Stomach (tissue), 9 donors: ENCODE data around the gene CPN2. TPM values are rescaled to one million over a fixed set of nuclear protein-coding genes. Genes with fewer than 3 reads are reported as not detected.

Experiments
- DNase-seq, 2 donors: peaks; one replicate each; pipeline versions ENCODE4 v3.0.0 to v3.0.0-alpha.2; 2013 to 2019
- H3K27ac ChIP-seq, 5 donors: fragments of 200-600 bp in 4 of 5; sonication (generic) in 4 of 5; one replicate each; pipeline ENCODE4 v1.5.1; 2013 to 2019; ENCODE audit warnings: mild to moderate bottlenecking in 1 of 5, moderate library complexity in 1 of 5
- H3K27me3 ChIP-seq, 3 donors: fragments of 200-600 bp; sonication (generic); one replicate each; pipeline ENCODE4 v1.5.1; 2017 to 2019; ENCODE audit warnings: mixed run types in 1 of 3
- H3K36me3 ChIP-seq, 4 donors: fragments of 200-600 bp; sonication (generic); 1 replicate in 3 of 4; 2 replicates in 1 of 4; pipeline ENCODE4 v1.5.1; 2016 to 2019
- H3K4me1 ChIP-seq, 4 donors: fragments of 200-600 bp; sonication (generic); one replicate each; pipeline ENCODE4 v1.5.1; 2016 to 2019
- H3K4me3 ChIP-seq, 4 donors: fragments of 200-600 bp; sonication (generic) in 3 of 4; one replicate each; pipeline ENCODE4 v1.5.1; 2016 to 2019; ENCODE audit warnings: mild to moderate bottlenecking in 1 of 4
- H3K9me3 ChIP-seq, 4 donors: fragments of 200-600 bp; sonication (generic); one replicate each; pipeline ENCODE4 v1.5.1; 2016 to 2019
- EP300 ChIP-seq: sonication (generic); formaldehyde crosslinking; IDR thresholded peaks from one replicate; pipeline ENCODE4 v1.6.1; 2017; ENCODE audit warnings: antibody characterized with exemption
- POLR2A ChIP-seq, 4 donors: fragments of 450-650 bp; IDR thresholded peaks; one replicate each; pipeline ENCODE4 v1.6.1; 2016; ENCODE audit warnings: antibody characterized with exemption in 4 of 4, control low read depth in 2 of 4, mild to moderate bottlenecking in 1 of 4, moderate library complexity in 1 of 4
- POLR2AphosphoS5 ChIP-seq, 3 donors: sonication (generic); formaldehyde crosslinking; IDR thresholded peaks; one replicate each; pipeline ENCODE4 v1.6.1; 2016; ENCODE audit warnings: antibody characterized with exemption in 3 of 3
- WGBS, 5 donors: extraction: QIAGEN DNeasy Blood & Tissue Kit in 3 of 5; methylation state at CpG; one replicate each; pipeline versions ENCODE4 v1.1.5 to v1.1.7; 2013 to 2018; 5-methylcytosine and 5-hydroxymethylcytosine counted together
- intact Hi-C: fragments of 100-400 bp; cut with DNase I; formaldehyde crosslinking; loops from one replicate; pipeline ENCODE4 v1.15.1; 2023; ENCODE audit warnings: low total_unique reads
- polyA plus RNA-seq, 3 donors: library from polyadenylated mRNA; stranded (reverse); fragments of 200-250 nt; gene quantifications; one replicate each; pipeline ENCODE4 v1.2.3, GENCODE V29; 2013
- total RNA-seq, 5 donors: library from RNA; depleted of rRNA; stranded (reverse); fragments of >200 nt; gene quantifications; one replicate each; pipeline versions ENCODE4 v1.1.0 to v1.2.3, GENCODE V29; 2014 to 2016
- TF ChIP-seq, protein P1 (sequence below), 7 experiments: fragments of 450-650 bp in 4 of 7; fragments of 200-600 bp in 3 of 7; sonication (generic) in 3 of 7; IDR thresholded peaks; one replicate each; pipeline ENCODE4 v1.5.1; 2016 to 2019; ENCODE audit warnings: antibody characterized with exemption in 7 of 7, control low read depth in 2 of 7, mild to moderate bottlenecking in 1 of 7
- donor health status: healthy with polysubstance abuse.
- donor health status: Bipolar disorder and iron deficiency.
- donor health status: healthy.

CPN2 gene
- total and polyA plus RNA-seq, 8 donors = not detected

DNA sequence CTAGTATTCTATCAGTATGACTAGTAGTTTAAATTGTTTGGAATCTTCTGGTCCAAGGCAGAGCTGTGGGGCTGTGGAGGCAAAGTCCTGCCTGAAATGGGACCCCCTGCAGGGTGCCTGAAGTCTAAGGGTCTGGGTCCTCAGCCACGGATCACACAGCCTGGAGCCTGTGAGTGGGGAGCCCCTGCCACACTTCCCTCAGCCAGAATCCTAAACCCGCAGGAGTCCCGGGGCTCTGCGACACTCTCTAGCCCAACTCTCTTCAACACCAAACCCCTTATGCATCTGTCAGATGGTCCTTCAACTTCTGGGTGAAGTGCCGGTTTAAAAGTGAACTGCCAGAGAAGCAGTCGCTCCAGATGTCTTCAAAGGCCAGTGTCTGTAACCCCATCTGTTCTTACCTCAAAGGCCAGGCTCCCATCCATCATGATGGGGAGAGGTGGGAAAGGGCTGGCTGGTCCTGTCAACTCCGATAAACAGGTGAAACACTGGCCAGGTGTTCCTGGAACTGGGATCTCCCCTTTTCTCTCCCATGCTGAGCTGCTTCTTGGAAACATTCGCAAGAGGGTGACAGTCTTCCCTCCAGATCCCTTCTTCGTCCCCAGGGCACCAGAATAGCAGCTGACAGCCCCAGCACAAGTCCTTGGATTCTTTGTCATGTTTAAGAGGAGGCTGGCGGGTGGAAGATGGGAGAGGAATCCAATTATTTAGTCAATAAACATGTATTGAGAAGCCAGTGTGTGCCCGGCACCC, 45.6 kb downstream of the CPN2 start:
- no peak for TF ChIP-seq POLR2AphosphoS5 (IDR thresholded peaks at IDR 0.05)
- no peak for TF ChIP-seq EP300
- TF ChIP-seq, protein P1, sequence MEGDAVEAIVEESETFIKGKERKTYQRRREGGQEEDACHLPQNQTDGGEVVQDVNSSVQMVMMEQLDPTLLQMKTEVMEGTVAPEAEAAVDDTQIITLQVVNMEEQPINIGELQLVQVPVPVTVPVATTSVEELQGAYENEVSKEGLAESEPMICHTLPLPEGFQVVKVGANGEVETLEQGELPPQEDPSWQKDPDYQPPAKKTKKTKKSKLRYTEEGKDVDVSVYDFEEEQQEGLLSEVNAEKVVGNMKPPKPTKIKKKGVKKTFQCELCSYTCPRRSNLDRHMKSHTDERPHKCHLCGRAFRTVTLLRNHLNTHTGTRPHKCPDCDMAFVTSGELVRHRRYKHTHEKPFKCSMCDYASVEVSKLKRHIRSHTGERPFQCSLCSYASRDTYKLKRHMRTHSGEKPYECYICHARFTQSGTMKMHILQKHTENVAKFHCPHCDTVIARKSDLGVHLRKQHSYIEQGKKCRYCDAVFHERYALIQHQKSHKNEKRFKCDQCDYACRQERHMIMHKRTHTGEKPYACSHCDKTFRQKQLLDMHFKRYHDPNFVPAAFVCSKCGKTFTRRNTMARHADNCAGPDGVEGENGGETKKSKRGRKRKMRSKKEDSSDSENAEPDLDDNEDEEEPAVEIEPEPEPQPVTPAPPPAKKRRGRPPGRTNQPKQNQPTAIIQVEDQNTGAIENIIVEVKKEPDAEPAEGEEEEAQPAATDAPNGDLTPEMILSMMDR (IDR thresholded peaks at IDR 0.05) = no peak
- TF ChIP-seq POLR2A (IDR thresholded peaks at IDR 0.05) = no peak

DNA sequence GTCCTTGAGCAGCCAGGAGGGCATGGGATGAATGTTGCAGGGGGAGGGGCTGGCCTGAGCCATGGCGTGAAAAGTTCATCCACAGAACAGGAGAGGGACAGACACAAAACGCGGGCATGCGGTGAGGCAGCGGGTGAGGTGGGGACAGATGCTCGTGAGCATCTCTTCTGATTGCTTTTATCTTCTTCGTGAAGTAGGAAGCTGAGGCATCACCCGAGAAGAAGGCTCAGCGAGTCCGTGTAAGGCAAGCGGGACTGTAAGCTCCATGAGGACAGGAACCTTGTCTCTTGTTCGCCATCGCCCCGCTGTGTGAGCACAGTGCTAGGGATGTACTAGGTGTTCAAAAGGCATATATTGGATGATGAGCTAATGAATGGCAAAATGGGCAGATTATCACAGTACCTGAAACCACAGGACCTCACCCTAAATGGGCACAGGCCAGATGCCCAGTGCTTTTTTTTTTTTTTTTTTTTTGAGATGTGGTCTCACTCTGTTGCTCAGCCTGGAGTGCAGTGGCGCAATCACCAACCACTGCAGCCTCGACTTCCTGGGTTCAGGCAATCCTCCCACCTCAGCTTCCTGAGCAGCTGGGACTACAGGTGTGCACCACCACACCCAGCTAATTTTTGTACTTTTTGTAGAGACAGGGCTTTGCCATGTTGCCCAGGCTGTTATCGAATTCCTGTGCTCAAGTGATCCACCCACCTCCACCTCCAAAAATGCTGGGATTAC, 46.8 kb downstream of the CPN2 start:
- WGBS, 5 donors = 91 to 96% (median 94%) methylated on average over 17 of the region's 17 CpGs
- H3K4me3 ChIP-seq = no peak overlapping the region
- DNase-seq = no peak
- peaks cover 0 to 7% (median 0%) of the 10 kb centered on the region in 3 donors for H3K27me3 ChIP-seq
- no peaks in the 10 kb centered on the region for H3K36me3 ChIP-seq
- TF ChIP-seq, protein P1 (IDR thresholded peaks at IDR 0.05) = no peak
- TF ChIP-seq EP300 (no peak), POLR2A (IDR thresholded peaks at IDR 0.05) (no peak), POLR2AphosphoS5 (IDR thresholded peaks at IDR 0.05) (no peak)
- peaks cover 8 to 17% (median 15%) of the 10 kb centered on the region in 4 donors for H3K4me1 ChIP-seq
- H3K9me3 ChIP-seq = no peaks in the 10 kb centered on the region
- intact Hi-C loops = no loop called here
- H3K27ac ChIP-seq = no peak overlapping the region

More for the DNA sequence above, 45.6 kb downstream of the CPN2 start:
- intact Hi-C loops = no loop called here
- H3K36me3 ChIP-seq = no peaks in the 10 kb centered on the region
- no peak overlapping the region for H3K4me3 ChIP-seq
- H3K27me3 ChIP-seq = peaks cover 0 to 7% (median 0%) of the 10 kb centered on the region in 3 donors
- H3K9me3 ChIP-seq = no peaks in the 10 kb centered on the region
- H3K4me1 ChIP-seq = peaks cover 2 to 12% (median 7%) of the 10 kb centered on the region in 4 donors
- no peak overlapping the region for H3K27ac ChIP-seq
- 89 to 96% (median 93%) methylated on average over 11 of the region's 11 CpGs for WGBS, 5 donors
- DNase-seq = no peak

DNA sequence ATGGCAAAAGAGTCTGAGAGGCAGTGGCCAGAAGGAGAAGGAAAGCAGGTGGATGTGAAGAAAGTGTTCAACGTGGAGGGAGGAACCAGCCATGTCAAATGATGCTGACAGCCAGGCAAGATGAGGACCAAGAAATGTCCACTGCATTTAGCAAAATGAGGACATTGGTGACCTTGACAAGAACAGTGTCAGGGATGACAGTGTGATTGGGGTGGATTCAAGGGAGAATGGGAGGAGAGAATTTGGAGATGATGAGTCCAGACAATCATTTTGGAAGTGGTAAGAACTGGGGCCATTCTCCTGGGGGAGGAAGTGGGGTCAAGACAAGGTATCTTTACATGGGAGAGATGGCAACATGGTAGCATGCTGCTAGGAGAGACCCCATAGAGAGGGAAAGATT, 47.4 kb downstream of the CPN2 start:
- Histone ChIP-seq H3K9me3 (no peaks in the 10 kb centered on the region), H3K27ac (no peak overlapping the region), H3K4me1 (peaks cover 8 to 17% (median 15%) of the 10 kb centered on the region in 4 donors), H3K27me3 (peaks cover 0 to 7% (median 0%) of the 10 kb centered on the region in 3 donors), H3K36me3 (no peaks in the 10 kb centered on the region), H3K4me3 (no peak overlapping the region)
- WGBS, 5 donors = 53 to 82% (median 76%) methylated on average over 1 of the region's 1 CpG
- intact Hi-C loops = no loop called here
- DNase-seq = no peak
- TF ChIP-seq POLR2A (IDR thresholded peaks at IDR 0.05) = no peak
- TF ChIP-seq, protein P1 (IDR thresholded peaks at IDR 0.05) = no peak
- no peak for TF ChIP-seq POLR2AphosphoS5 (IDR thresholded peaks at IDR 0.05)
- no peak for TF ChIP-seq EP300

DNA sequence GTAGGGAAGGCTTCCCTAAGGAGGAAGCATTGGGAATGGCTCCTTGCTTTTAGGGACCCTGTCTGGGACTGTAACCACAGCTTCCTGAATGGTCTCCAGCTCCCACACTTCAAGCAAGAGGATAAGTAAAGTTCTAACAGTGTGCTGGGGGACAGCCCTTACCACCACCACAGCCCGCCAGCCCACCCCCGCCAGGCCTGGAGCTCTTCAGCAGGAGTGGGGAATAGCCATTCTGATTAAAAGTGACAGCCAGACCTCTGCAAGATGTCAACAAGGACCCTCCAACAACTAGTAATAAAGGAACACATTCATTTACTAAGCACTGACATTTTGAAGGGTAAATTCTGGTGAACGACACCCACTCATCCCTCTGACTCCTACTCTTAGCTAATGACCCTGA, 49.4 kb downstream of the CPN2 start:
- H3K9me3 ChIP-seq = no peaks in the 10 kb centered on the region
- H3K4me3 ChIP-seq = no peak overlapping the region
- no peaks in the 10 kb centered on the region for H3K36me3 ChIP-seq
- no peak overlapping the region for H3K27ac ChIP-seq
- DNase-seq = no peak
- intact Hi-C loops = no loop called here
- 92 to 98% (median 94%) methylated on average over 3 of the region's 3 CpGs for WGBS, 5 donors
- H3K27me3 ChIP-seq = peaks cover 0 to under 1% (median 0%) of the 10 kb centered on the region in 3 donors
- TF ChIP-seq EP300 = no peak
- TF ChIP-seq POLR2AphosphoS5 (IDR thresholded peaks at IDR 0.05) = no peak
- TF ChIP-seq POLR2A (IDR thresholded peaks at IDR 0.05) = no peak
- TF ChIP-seq, protein P1 (IDR thresholded peaks at IDR 0.05) = no peak
- peaks cover 13 to 24% (median 21%) of the 10 kb centered on the region in 4 donors for H3K4me1 ChIP-seq
